ENCODE data around the gene MGA. TPM values are rescaled to one million over a fixed set of nuclear protein-coding genes. Genes with fewer than 3 reads are reported as not detected.

MGA gene
- total RNA-seq, 2 donors from 2014 or later: 28.8 to 45.5 TPM

DNA sequence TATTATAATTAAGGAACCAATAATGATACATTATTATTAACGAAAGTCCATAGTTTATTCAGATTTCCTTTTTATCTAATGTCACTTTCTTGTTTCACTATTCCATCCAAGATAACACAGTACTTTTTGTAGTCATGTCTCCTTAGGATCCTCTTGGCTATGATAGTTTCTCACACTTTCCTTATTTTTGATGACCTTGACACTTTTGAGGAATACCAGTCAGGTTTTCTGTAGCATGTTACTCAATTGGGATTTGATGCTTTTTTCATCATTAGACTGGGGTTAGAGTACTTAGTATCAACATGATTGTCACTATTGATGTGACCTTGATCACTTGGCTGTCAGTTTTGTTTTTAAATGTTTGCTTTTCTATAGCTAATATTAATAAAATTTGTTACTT lies 33.0 kb upstream of the MGA start:
- H3K27ac ChIP-seq: no peak overlapping the region
- H3K9me3 ChIP-seq: no peaks in the 10 kb centered on the region
- H3K27me3 ChIP-seq: no peaks in the 10 kb centered on the region
- ATAC-seq (no peak), DNase-seq (no peak)
- H3K36me3 ChIP-seq (replicated peaks in 1 of 2; ENCODE audit: insufficient read depth in 1 of 2, low read depth in 2 of 2): no peaks in the 10 kb centered on the region
- TF ChIP-seq POLR2A (IDR thresholded peaks at IDR 0.05): no peak
- TF ChIP-seq, protein P1, sequence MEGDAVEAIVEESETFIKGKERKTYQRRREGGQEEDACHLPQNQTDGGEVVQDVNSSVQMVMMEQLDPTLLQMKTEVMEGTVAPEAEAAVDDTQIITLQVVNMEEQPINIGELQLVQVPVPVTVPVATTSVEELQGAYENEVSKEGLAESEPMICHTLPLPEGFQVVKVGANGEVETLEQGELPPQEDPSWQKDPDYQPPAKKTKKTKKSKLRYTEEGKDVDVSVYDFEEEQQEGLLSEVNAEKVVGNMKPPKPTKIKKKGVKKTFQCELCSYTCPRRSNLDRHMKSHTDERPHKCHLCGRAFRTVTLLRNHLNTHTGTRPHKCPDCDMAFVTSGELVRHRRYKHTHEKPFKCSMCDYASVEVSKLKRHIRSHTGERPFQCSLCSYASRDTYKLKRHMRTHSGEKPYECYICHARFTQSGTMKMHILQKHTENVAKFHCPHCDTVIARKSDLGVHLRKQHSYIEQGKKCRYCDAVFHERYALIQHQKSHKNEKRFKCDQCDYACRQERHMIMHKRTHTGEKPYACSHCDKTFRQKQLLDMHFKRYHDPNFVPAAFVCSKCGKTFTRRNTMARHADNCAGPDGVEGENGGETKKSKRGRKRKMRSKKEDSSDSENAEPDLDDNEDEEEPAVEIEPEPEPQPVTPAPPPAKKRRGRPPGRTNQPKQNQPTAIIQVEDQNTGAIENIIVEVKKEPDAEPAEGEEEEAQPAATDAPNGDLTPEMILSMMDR (IDR thresholded peaks at IDR 0.05): no peak
- H3K4me3 ChIP-seq: no peak overlapping the region
- H3K4me1 ChIP-seq: peaks cover 5% of the 10 kb centered on the region
- WGBS, 2 donors: 89 to 94% methylated on average over 1 of the region's 1 CpG
- intact Hi-C loops (cut with DNase I): no loop called here

DNA sequence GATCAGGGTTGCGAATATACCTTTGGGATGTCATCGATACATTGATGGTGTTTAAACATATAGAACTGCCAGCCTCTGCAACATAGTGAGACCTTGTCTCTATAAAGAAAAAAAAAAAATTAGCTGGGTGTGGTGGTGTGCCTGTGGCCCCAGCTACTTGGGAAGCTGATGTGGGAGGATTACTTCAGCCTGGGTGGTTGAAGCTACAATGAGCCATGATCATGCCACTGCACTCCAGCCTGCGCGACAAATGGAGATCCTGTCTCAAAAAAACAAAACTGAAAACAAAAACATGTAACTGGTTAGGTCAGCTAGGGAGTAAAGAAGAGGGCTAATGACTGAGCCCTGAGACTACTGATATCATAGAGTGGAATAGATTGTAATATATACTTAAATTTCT lies 30.7 kb upstream of the MGA start:
- no peak for ATAC-seq
- TF ChIP-seq, protein P1 (IDR thresholded peaks at IDR 0.05): no peak
- no peak for TF ChIP-seq POLR2A (IDR thresholded peaks at IDR 0.05)
- Histone ChIP-seq H3K27me3 (no peaks in the 10 kb centered on the region), H3K9me3 (no peaks in the 10 kb centered on the region), H3K27ac (no peak overlapping the region), H3K36me3 (replicated peaks in 1 of 2; ENCODE audit: insufficient read depth in 1 of 2, low read depth in 2 of 2) (no peaks in the 10 kb centered on the region), H3K4me1 (peaks cover 14% of the 10 kb centered on the region), H3K4me3 (no peak overlapping the region)
- WGBS, 2 donors: 97 to 98% methylated on average over 4 of the region's 4 CpGs
- intact Hi-C loops (cut with DNase I): no loop called here
- DNase-seq: no peak

DNA sequence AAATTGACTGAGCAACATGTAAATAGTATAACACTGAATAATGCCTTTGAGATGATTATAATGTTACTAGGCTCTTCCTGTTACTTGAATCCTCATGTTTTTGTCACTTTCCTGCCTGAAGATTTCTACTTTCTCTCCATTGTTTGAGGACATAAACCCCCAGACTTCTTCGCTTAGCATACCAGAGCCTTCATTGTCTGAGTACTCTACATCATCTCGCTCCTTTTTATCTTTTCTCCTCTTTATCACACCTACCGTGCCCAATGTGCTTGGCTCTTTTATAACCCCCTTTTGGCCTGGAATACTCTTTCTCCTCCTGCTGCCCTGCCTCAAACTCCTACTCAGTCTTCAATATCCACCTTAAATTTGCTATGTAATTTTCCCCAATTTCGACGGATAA lies 30.3 kb upstream of the MGA start:
- Histone ChIP-seq H3K4me1 (peaks cover 14% of the 10 kb centered on the region), H3K9me3 (no peaks in the 10 kb centered on the region), H3K4me3 (no peak overlapping the region), H3K27me3 (no peaks in the 10 kb centered on the region), H3K36me3 (replicated peaks in 1 of 2; ENCODE audit: insufficient read depth in 1 of 2, low read depth in 2 of 2) (no peaks in the 10 kb centered on the region), H3K27ac (no peak overlapping the region)
- intact Hi-C loops (cut with DNase I): no loop called here
- TF ChIP-seq, protein P1 (IDR thresholded peaks at IDR 0.05): no peak
- TF ChIP-seq POLR2A (IDR thresholded peaks at IDR 0.05): no peak
- DNase-seq (no peak), ATAC-seq (no peak)
- 68 to 73% methylated on average over 5 of the region's 5 CpGs for WGBS, 2 donors

DNA sequence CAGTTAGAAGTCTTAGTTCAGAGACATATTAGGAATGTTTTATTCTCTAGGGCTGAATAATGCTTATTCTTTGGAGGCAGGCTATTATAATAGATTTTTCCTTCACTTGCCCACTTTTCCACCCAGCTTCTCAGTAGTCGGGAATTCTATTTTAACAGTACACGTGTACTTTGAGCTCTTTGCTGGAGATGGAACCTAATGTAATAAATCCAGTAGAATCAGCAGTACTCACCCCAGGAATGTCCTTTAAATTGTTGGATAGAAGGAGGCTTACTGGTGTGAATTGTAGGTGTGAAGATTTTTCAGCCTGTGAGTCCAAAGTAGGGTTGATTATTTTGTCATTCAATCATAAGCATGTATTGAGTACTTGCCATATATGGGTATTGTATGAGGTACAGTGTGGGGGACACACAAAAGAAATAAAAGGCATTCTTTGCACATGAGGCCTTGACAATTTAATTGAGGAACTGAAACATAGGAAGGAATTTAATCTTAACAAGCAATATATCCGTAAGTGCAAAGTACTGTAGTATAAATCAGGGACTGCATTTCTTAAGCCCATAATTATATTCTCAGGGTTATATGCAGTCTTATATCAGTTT lies 29.5 kb upstream of the MGA start:
- Histone ChIP-seq H3K27ac (no peak overlapping the region), H3K9me3 (no peaks in the 10 kb centered on the region), H3K4me3 (no peak overlapping the region), H3K27me3 (no peaks in the 10 kb centered on the region), H3K4me1 (peaks cover 14% of the 10 kb centered on the region), H3K36me3 (replicated peaks in 1 of 2; ENCODE audit: insufficient read depth in 1 of 2, low read depth in 2 of 2) (no peaks in the 10 kb centered on the region)
- no peak for DNase-seq
- TF ChIP-seq, protein P1 (IDR thresholded peaks at IDR 0.05): no peak
- no peak for TF ChIP-seq POLR2A (IDR thresholded peaks at IDR 0.05)
- intact Hi-C loops (cut with DNase I): no loop called here
- no peak for ATAC-seq
- WGBS, 2 donors: 56 to 66% methylated on average over 3 of the region's 3 CpGs

DNA sequence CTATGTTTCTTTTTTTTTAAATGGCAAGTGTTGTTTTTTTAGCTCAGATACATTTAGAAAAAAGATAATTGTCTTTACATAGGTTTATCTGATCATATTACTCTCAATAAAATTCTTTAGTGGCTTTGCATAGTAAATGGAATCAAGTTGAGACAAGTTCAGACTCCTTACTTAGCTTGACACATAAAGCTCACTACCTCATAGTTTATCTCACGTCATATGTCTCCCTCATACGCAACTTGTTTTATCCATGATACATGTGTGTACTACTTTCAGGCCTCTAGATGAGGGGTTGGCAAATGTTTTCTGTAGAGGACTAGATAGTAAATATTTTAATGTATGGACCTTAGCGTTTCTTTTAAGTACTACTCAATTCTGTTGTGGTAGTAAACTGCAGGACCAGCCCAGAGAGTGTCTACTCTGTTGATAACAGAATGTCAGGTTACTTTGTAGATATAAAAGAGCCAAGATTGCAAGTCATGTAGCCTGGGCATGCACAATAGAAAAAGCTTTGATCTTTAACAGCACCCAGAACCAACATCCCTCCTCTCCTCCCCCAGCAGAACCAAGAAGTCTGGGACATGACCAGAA lies 28.2 kb upstream of the MGA start:
- no peaks in the 10 kb centered on the region for H3K36me3 ChIP-seq (replicated peaks in 1 of 2; ENCODE audit: insufficient read depth in 1 of 2, low read depth in 2 of 2)
- no peak overlapping the region for H3K4me3 ChIP-seq
- H3K27me3 ChIP-seq: no peaks in the 10 kb centered on the region
- peaks cover 14% of the 10 kb centered on the region for H3K4me1 ChIP-seq
- no peaks in the 10 kb centered on the region for H3K9me3 ChIP-seq
- no peak overlapping the region for H3K27ac ChIP-seq
- DNase-seq (no peak), ATAC-seq (no peak)
- 62 to 76% methylated on average over 3 of the region's 3 CpGs for WGBS, 2 donors
- intact Hi-C loops (cut with DNase I): no loop called here
- TF ChIP-seq, protein P1 (IDR thresholded peaks at IDR 0.05): no peak
- no peak for TF ChIP-seq POLR2A (IDR thresholded peaks at IDR 0.05)
